PC-3 (cell line): ENCODE measurements around the gene PIK3R5. TPM values are rescaled to one million over a fixed set of nuclear protein-coding genes. Genes with fewer than 3 reads are reported as not detected.

ENCODE experiments used
- ATAC-seq: fragments of 200-7000 bp; cut with Tn5 transposase; 2 replicates; pipeline ENCODE4 v1.9.1; 2020; ENCODE audit warnings: mild to moderate bottlenecking, moderate library complexity
- BruUV-seq: library from RNA; stranded (reverse); fragments of 400-500 nt; replicated peaks from 2 replicates; lab custom pipeline; 2021; lab: Mats Ljungman, UMichigan
- CTCF ChIA-PET: fragments of 300-600 bp; sonication (Branson Sonifier 250); formaldehyde crosslinking; loops from one replicate; lab custom pipeline; 2022; ENCODE audit warnings: antibody characterized with exemption; lab: Charles Lee
- POLR2A ChIA-PET: fragments of 300-600 bp; sonication (Branson Sonifier 250); formaldehyde crosslinking; loops from one replicate; lab custom pipeline; 2022; ENCODE audit warnings: antibody characterized with exemption; ENCODE audit not compliant: unreplicated experiment; lab: Charles Lee
- DNase-seq: peaks from one replicate; pipeline ENCODE4 v3.0.0-alpha.2; 2015
- H2AFZ ChIP-seq: fragments of 300-600 bp; sonication (generic); 2 replicates; pipeline ENCODE4 v1.6.0; 2016; ENCODE audit warnings: antibody characterized with exemption, low read length
- H3F3A ChIP-seq: fragments of 300-600 bp; sonication (generic); one replicate; pipeline ENCODE4 v1.6.0; 2017; ENCODE audit warnings: antibody characterized with exemption, low read length, control low read depth, mild to moderate bottlenecking; ENCODE audit not compliant: unreplicated experiment
- H3K27ac ChIP-seq: fragments of 300-600 bp; sonication (generic); 2 replicates; pipeline ENCODE4 v1.5.1; 2016; ENCODE audit warnings: mild to moderate bottlenecking, low read length
- H3K27me3 ChIP-seq: fragments of 300-600 bp; sonication (generic); 2 replicates; pipeline ENCODE4 v1.6.1; 2016; ENCODE audit warnings: low read length, mixed read lengths
- H3K36me3 ChIP-seq: fragments of 300-600 bp; sonication (generic); 2 replicates; pipeline ENCODE4 v1.6.1; 2016; ENCODE audit warnings: low read depth, mixed run types, low read length, mixed read lengths
- H3K4me1 ChIP-seq: fragments of 300-600 bp; sonication (generic); 2 replicates; pipeline ENCODE4 v1.5.1; 2016; ENCODE audit warnings: low read length; ENCODE audit not compliant: insufficient read depth
- H3K4me2 ChIP-seq: fragments of 300-600 bp; sonication (generic); 2 replicates; pipeline ENCODE4 v1.6.0; 2016; ENCODE audit warnings: low read length
- H3K4me3 ChIP-seq: fragments of 300-600 bp; sonication (generic); 2 replicates; pipeline ENCODE4 v1.5.1; 2016; ENCODE audit warnings: mild to moderate bottlenecking, low read length, mixed read lengths
- H3K79me2 ChIP-seq: fragments of 300-600 bp; sonication (generic); 2 replicates; pipeline ENCODE4 v1.6.1; 2017; ENCODE audit warnings: low read length, mixed read lengths
- H3K9ac ChIP-seq: fragments of 300-600 bp; sonication (generic); 2 replicates; pipeline ENCODE4 v1.6.0; 2016; ENCODE audit warnings: mild to moderate bottlenecking, low read length
- H3K9me2 ChIP-seq: fragments of 300-600 bp; sonication (generic); replicated peaks from 2 replicates; pipeline ENCODE4 v1.6.1; 2016; ENCODE audit warnings: mixed run types, low read length, mixed read lengths
- H3K9me3 ChIP-seq: fragments of 300-600 bp; sonication (generic); 2 replicates; pipeline ENCODE4 v1.6.1; 2016; ENCODE audit warnings: low read length, mixed read lengths
- H4K20me1 ChIP-seq: fragments of 300-600 bp; sonication (generic); 2 replicates; pipeline ENCODE4 v1.6.1; 2016; ENCODE audit warnings: low read length, mixed read lengths
- EZH2 ChIP-seq: fragments of 300-600 bp; sonication (generic); IDR thresholded peaks from one replicate; pipeline ENCODE4 v1.6.1; 2017; ENCODE audit warnings: antibody characterized with exemption, mild to moderate bottlenecking, low read length; ENCODE audit not compliant: unreplicated experiment
- EZH2phosphoT487 ChIP-seq: fragments of 300-600 bp; sonication (generic); IDR thresholded peaks from 2 replicates; pipeline ENCODE4 v1.6.1; 2018; ENCODE audit warnings: mild to moderate bottlenecking, antibody characterized with exemption, low read length, borderline replicate concordance
- intact Hi-C: fragments of 100-400 bp; cut with micrococcal nuclease; formaldehyde crosslinking; loops from 2 replicates; pipeline ENCODE4 v1.9.0; 2023
- total RNA-seq: library from RNA; depleted of rRNA; stranded (reverse); fragments of >200 nt; gene quantifications from 2 replicates; pipeline ENCODE4 v1.2.3, GENCODE V29; 2014
- TF ChIP-seq, protein P1 (sequence below): fragments of 300-600 bp; sonication (generic); conservative IDR thresholded peaks from 2 replicates; pipeline ENCODE4 v1.5.1; 2017; ENCODE audit warnings: antibody characterized with exemption, low read depth, mild to moderate bottlenecking, low read length

The PIK3R5 gene
- total RNA-seq, 1 experiment from 2014 or later = not detected

DNA sequence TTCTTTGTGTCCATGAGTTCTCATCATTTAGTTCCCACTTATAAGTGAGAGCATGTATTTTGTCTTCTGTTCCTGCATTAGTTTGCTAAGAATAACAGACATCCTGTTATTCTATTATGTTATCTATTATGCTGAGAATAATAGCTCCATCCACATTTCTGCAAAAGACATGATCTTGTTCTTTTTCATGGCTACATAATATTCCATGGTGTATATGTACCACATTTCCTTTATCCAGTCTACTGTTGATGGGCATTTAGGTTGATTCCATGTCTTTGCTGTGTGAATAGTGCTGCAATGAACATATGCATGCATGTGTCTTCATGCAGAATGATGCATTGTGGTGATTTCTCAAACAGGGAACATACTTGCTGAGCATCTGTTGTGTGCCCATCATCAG, 21.4 kb downstream of the PIK3R5 start:
- TF ChIP-seq EZH2phosphoT487 (no peak), EZH2 (no peak)
- TF ChIP-seq, protein P1, sequence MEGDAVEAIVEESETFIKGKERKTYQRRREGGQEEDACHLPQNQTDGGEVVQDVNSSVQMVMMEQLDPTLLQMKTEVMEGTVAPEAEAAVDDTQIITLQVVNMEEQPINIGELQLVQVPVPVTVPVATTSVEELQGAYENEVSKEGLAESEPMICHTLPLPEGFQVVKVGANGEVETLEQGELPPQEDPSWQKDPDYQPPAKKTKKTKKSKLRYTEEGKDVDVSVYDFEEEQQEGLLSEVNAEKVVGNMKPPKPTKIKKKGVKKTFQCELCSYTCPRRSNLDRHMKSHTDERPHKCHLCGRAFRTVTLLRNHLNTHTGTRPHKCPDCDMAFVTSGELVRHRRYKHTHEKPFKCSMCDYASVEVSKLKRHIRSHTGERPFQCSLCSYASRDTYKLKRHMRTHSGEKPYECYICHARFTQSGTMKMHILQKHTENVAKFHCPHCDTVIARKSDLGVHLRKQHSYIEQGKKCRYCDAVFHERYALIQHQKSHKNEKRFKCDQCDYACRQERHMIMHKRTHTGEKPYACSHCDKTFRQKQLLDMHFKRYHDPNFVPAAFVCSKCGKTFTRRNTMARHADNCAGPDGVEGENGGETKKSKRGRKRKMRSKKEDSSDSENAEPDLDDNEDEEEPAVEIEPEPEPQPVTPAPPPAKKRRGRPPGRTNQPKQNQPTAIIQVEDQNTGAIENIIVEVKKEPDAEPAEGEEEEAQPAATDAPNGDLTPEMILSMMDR = no peak
- DNase-seq = no peak
- no peak overlapping the region for H3K27ac ChIP-seq
- H3K9me3 ChIP-seq = no peaks in the 10 kb centered on the region
- H3F3A ChIP-seq = no peaks in the 10 kb centered on the region
- H4K20me1 ChIP-seq = no peaks in the 10 kb centered on the region
- no peaks in the 10 kb centered on the region for H3K4me1 ChIP-seq
- no peaks in the 10 kb centered on the region for H3K79me2 ChIP-seq
- no peak overlapping the region for H3K4me3 ChIP-seq
- no peaks in the 10 kb centered on the region for H3K36me3 ChIP-seq
- intact Hi-C loops = no loop called here
- no peaks in the 10 kb centered on the region for H3K9me2 ChIP-seq
- H3K27me3 ChIP-seq = peaks cover 29% of the 10 kb centered on the region
- ChIA-PET CTCF (no interaction called here), POLR2A (no interaction called here)
- BruUV-seq = no TSS peak
- no peak overlapping the region for H3K9ac ChIP-seq
- H3K4me2 ChIP-seq = no peak overlapping the region
- no peak overlapping the region for H2AFZ ChIP-seq
- ATAC-seq = no peak

DNA sequence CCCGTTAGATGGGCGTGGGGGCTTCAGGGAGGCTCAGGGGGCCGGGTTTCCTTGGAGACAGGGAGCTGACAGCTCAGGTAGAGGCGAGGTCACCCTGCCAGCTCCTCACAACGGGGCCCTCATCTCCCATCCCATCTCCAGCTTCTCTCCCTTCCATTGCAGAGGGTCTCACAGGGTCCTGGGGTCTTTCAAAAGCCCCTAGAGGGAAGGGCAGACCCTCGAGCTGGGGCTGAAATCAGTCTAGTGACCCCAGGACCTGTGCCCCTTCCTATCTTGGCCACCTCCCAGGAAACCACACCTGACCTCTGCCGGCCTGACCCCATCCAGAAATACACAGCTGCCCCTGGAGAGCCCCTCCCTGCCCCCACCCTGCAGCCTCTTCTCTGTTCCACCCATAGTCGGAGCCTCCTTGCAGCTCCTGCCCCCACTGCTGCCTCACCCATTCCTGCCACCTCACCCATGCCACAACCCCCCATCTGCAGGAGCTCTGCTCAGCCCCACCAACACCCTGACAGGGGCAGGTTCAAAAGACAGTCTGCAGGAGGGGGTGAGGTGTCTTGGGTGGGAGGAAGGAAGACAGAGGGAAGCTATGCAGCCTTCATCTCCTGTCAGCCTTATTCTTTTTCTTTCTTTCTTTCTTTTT, 23.4 kb downstream of the PIK3R5 start:
- BruUV-seq = no TSS peak
- no peaks in the 10 kb centered on the region for H3K9me3 ChIP-seq
- H3K4me1 ChIP-seq = no peaks in the 10 kb centered on the region
- ChIA-PET CTCF (no interaction called here), POLR2A (no interaction called here)
- H3K9ac ChIP-seq = no peak overlapping the region
- no peak overlapping the region for H3K27ac ChIP-seq
- no peaks in the 10 kb centered on the region for H3K9me2 ChIP-seq
- intact Hi-C loops = no loop called here
- DNase-seq = no peak
- TF ChIP-seq EZH2phosphoT487 = no peak
- TF ChIP-seq, protein P1 = no peak
- TF ChIP-seq EZH2 = no peak
- H4K20me1 ChIP-seq = no peaks in the 10 kb centered on the region
- no peak for ATAC-seq
- H3F3A ChIP-seq = no peaks in the 10 kb centered on the region
- H3K4me3 ChIP-seq = no peak overlapping the region
- H3K79me2 ChIP-seq = no peaks in the 10 kb centered on the region
- no peak overlapping the region for H2AFZ ChIP-seq
- H3K4me2 ChIP-seq = no peak overlapping the region
- H3K36me3 ChIP-seq = no peaks in the 10 kb centered on the region
- peaks cover 29% of the 10 kb centered on the region for H3K27me3 ChIP-seq

DNA sequence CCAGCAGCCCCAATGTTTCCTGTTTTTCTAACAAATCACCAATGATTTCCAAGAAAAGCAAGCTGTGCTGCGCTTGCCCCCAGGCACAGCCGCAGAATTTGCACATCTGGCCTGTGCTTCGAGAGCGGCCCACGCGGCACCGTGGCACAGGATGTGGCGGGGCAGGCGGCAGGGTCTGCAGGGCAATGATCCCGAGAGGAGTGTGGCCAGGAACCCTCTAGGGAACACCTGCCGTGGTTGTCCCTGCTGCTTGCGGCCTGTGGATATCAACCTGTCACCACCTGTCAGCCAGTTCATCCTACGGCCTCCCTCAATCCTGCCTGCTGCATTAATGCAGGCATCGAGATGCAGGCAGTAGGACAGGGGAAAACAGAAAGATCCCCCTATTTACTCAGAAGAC, 24.0 kb downstream of the PIK3R5 start:
- ATAC-seq = no peak
- no peaks in the 10 kb centered on the region for H3K9me2 ChIP-seq
- H3K27me3 ChIP-seq = peaks cover 26% of the 10 kb centered on the region
- no peak overlapping the region for H3K9ac ChIP-seq
- H4K20me1 ChIP-seq = no peaks in the 10 kb centered on the region
- H3K4me1 ChIP-seq = no peaks in the 10 kb centered on the region
- H3K36me3 ChIP-seq = no peaks in the 10 kb centered on the region
- ChIA-PET POLR2A (no interaction called here), CTCF (no interaction called here)
- intact Hi-C loops = no loop called here
- no peak overlapping the region for H3K4me2 ChIP-seq
- H3K79me2 ChIP-seq = no peaks in the 10 kb centered on the region
- no peak for DNase-seq
- no peak overlapping the region for H3K4me3 ChIP-seq
- H2AFZ ChIP-seq = no peak overlapping the region
- TF ChIP-seq, protein P1 = no peak
- TF ChIP-seq EZH2 (no peak), EZH2phosphoT487 (no peak)
- H3K27ac ChIP-seq = no peak overlapping the region
- no peaks in the 10 kb centered on the region for H3F3A ChIP-seq
- BruUV-seq = no TSS peak
- no peaks in the 10 kb centered on the region for H3K9me3 ChIP-seq
